HEK293 (cell line): ENCODE measurements around the gene FAM3C.

ENCODE experiments used
- CTCF ChIA-PET: fragments of 350-600 bp; formaldehyde crosslinking; extraction: SDS; loops from one replicate; lab custom pipeline; 2021; ENCODE audit warnings: antibody characterized with exemption; lab: Yijun Ruan, JAX
- POLR2A ChIA-PET: fragments of 300-600 bp; formaldehyde crosslinking; extraction: SDS; loops from one replicate; lab custom pipeline; 2020; ENCODE audit warnings: antibody characterized with exemption, inconsistent platforms; lab: Yijun Ruan, JAX
- H3K27ac ChIP-seq: fragments of 200-500 bp; sonication (Bioruptor generic); 2 replicates; pipeline ENCODE4 v1.5.1; 2014; ENCODE audit warnings: low read depth, low read length, control low read depth, inconsistent platforms; ENCODE audit errors: extremely low read depth
- H3K36me3 ChIP-seq, 2 experiments: fragments of 200-500 bp in 1 of 2; sonication (Bioruptor generic) in 1 of 2; 1 replicate in 1 of 2; 2 replicates in 1 of 2; pipeline ENCODE4 v1.5.1; 2014 to 2017; ENCODE audit warnings: inconsistent platforms in 2 of 2, low read length in 2 of 2; ENCODE audit not compliant: control insufficient read depth in 2 of 2, insufficient read depth in 1 of 2
- H3K4me1 ChIP-seq: fragments of 200-500 bp; sonication (Bioruptor generic); 2 replicates; pipeline ENCODE4 v1.5.1; 2014; ENCODE audit warnings: mild to moderate bottlenecking, low read length, inconsistent platforms; ENCODE audit not compliant: control insufficient read depth, insufficient read depth
- H3K4me3 ChIP-seq: 2 replicates; pipeline ENCODE4 v1.5.1; 2011; ENCODE audit warnings: low read depth, mild to moderate bottlenecking, control low read depth, low read length, moderate library complexity
- H3K9me3 ChIP-seq: fragments of 200-500 bp; sonication (Bioruptor generic); 2 replicates; pipeline ENCODE4 v1.5.1; 2014; ENCODE audit warnings: low read depth, low read length, inconsistent platforms; ENCODE audit not compliant: control insufficient read depth, insufficient read depth
- EGR2 ChIP-seq: fragments of 450-650 bp; formaldehyde crosslinking; IDR thresholded peaks from 2 replicates; pipeline ENCODE4 v1.5.1; 2016; ENCODE audit warnings: low read depth, missing biosample characterization, missing genetic modification characterization
- GLIS1 ChIP-seq: fragments of 450-650 bp; formaldehyde crosslinking; IDR thresholded peaks from 2 replicates; pipeline ENCODE4 v1.5.1; 2016; ENCODE audit warnings: missing biosample characterization, missing genetic modification characterization
- GLIS2 ChIP-seq: fragments of 450-650 bp; formaldehyde crosslinking; IDR thresholded peaks from 2 replicates; pipeline ENCODE4 v1.5.1; 2016; ENCODE audit warnings: missing biosample characterization, missing genetic modification characterization
- KLF9 ChIP-seq: fragments of 450-650 bp; formaldehyde crosslinking; IDR thresholded peaks from 2 replicates; pipeline ENCODE4 v1.5.1; 2016; ENCODE audit warnings: missing biosample characterization, missing genetic modification characterization, low read depth
- SP2 ChIP-seq: fragments of 450-650 bp; formaldehyde crosslinking; IDR thresholded peaks from 2 replicates; pipeline ENCODE4 v1.5.1; 2016; ENCODE audit warnings: missing biosample characterization, missing genetic modification characterization
- ZBTB48 ChIP-seq: fragments of 450-650 bp; formaldehyde crosslinking; IDR thresholded peaks from 2 replicates; pipeline ENCODE4 v1.5.1; 2016; ENCODE audit warnings: missing biosample characterization, missing genetic modification characterization
- ZNF138 ChIP-seq: fragments of 450-650 bp; formaldehyde crosslinking; IDR thresholded peaks from 2 replicates; pipeline ENCODE4 v1.5.1; 2016; ENCODE audit warnings: missing biosample characterization, missing genetic modification characterization, borderline replicate concordance
- ZNF2 ChIP-seq: fragments of 450-650 bp; formaldehyde crosslinking; IDR thresholded peaks from 2 replicates; pipeline ENCODE4 v1.5.1; 2016; ENCODE audit warnings: missing biosample characterization, missing genetic modification characterization
- ZNF324 ChIP-seq: fragments of 450-650 bp; formaldehyde crosslinking; IDR thresholded peaks from 2 replicates; pipeline ENCODE4 v1.5.1; 2016; ENCODE audit warnings: missing biosample characterization, missing genetic modification characterization
- ZNF341 ChIP-seq: fragments of 450-650 bp; formaldehyde crosslinking; IDR thresholded peaks from 2 replicates; pipeline ENCODE4; 2016; ENCODE audit warnings: low read depth, missing biosample characterization, missing genetic modification characterization
- ZNF521 ChIP-seq: fragments of 450-650 bp; formaldehyde crosslinking; IDR thresholded peaks from 2 replicates; pipeline ENCODE4 v1.5.1; 2017; ENCODE audit warnings: missing biosample characterization, mild to moderate bottlenecking, missing genetic modification characterization
- ZNF549 ChIP-seq: fragments of 450-650 bp; IDR thresholded peaks from 2 replicates; pipeline ENCODE4 v1.5.1; 2018; ENCODE audit warnings: missing biosample characterization, missing genetic modification characterization, mild to moderate bottlenecking, inconsistent platforms, moderate library complexity
- ZNF660 ChIP-seq: fragments of 450-650 bp; IDR thresholded peaks from 2 replicates; pipeline ENCODE4 v1.5.1; 2018; ENCODE audit warnings: missing biosample characterization, mild to moderate bottlenecking, missing genetic modification characterization
- TF ChIP-seq, protein P1 (sequence below): fragments of 450-650 bp; formaldehyde crosslinking; IDR thresholded peaks from 2 replicates; pipeline ENCODE4 v1.5.1; 2017; ENCODE audit warnings: missing biosample characterization, mild to moderate bottlenecking, missing genetic modification characterization, moderate library complexity
- TF ChIP-seq, protein P2 (sequence below): fragments of 450-650 bp; formaldehyde crosslinking; IDR thresholded peaks from 2 replicates; pipeline ENCODE4 v1.5.1; 2016; ENCODE audit warnings: missing biosample characterization, missing genetic modification characterization
- TF ChIP-seq, protein P3 (sequence below): fragments of 450-650 bp; formaldehyde crosslinking; IDR thresholded peaks from 2 replicates; pipeline ENCODE4 v1.5.1; 2017; ENCODE audit warnings: missing biosample characterization, missing genetic modification characterization
- TF ChIP-seq, protein P4 (sequence below): fragments of 450-650 bp; formaldehyde crosslinking; optimal IDR thresholded peaks from 2 replicates; pipeline ENCODE3; 2016; ENCODE audit warnings: missing biosample characterization, mild to moderate bottlenecking, missing genetic modification characterization

The FAM3C gene

DNA sequence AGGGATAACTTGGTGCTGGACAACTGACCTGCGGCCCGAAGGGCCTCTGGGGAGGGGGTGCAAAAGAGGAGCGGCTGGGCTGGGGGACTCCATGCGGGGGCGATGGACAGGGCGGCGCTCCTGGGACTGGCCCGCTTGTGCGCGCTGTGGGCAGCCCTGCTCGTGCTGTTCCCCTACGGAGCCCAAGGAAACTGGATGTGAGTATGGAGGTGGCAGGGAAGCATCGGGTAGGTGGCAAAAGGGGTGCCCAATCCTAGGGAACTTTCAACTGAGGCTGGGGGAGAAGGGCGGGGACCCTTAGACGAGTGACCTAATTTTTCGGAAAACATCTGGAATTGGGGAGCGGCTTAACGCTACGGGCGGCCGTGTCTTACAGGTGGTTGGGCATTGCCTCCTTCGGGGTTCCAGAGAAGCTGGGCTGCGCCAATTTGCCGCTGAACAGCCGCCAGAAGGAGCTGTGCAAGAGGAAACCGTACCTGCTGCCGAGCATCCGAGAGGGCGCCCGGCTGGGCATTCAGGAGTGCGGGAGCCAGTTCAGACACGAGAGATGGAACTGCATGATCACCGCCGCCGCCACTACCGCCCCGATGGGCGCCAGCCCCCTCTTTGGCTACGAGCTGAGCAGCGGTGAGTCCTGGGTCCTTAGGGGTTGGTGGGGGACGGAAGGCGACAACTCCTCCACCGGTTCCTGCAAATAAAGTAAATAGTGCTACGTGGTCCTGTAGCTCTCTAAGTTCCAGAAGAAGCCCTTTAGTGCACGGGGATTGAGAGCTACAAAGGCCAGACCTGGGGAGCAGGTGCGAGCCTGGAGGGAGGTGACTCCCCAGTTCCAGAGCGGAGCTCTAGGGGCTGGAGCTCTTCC is 66.7 kb downstream of the FAM3C start (continued):
- no peak for TF ChIP-seq ZNF521 (tag by site-specific recombination)
- TF ChIP-seq EGR2 (tag by site-specific recombination): no peak
- TF ChIP-seq, protein P1, sequence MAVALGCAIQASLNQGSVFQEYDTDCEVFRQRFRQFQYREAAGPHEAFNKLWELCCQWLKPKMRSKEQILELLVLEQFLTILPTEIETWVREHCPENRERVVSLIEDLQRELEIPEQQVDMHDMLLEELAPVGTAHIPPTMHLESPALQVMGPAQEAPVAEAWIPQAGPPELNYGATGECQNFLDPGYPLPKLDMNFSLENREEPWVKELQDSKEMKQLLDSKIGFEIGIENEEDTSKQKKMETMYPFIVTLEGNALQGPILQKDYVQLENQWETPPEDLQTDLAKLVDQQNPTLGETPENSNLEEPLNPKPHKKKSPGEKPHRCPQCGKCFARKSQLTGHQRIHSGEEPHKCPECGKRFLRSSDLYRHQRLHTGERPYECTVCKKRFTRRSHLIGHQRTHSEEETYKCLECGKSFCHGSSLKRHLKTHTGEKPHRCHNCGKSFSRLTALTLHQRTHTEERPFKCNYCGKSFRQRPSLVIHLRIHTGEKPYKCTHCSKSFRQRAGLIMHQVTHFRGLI (tag by site-specific recombination): peak; percentile 96
- no peak for TF ChIP-seq ZNF549 (tag by site-specific recombination)

DNA sequence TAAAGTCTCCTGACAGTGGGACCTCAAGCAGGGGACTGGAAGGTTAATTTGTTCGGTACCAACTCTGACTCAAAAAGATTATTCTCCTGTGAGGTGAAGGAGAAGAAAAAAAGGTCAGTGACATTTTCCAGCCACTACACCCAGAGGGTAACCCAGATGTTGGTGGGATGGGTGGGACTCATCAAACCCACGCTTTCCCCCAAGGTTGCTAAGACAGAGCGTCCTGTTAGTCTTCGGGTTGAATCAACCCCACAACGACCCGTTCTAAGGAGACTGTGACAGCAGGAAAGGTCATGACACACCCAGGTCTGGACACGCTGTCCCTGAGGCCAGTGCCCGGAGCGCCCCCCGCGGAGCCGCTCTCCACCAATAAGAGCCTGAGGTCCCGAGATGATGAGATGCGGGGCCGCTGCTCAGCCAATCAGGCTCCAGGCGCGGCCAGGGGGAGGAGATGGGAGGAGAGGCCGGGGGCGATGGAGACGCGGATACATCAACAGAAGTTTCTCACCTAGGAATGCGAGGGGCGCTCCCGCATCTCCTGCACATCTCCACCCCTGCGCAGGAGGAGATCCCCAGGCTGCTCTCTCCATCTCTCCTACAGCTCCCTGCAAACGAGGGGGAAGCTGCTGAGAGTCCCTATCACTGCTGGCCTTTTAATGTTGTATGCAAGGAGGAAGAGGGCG is 67.5 kb downstream of the FAM3C start, which contains the start of gene WNT16:
Gene WNT16 (plus strand): TSS at position 493 of the 683 bp plus-strand sequence. CDS start 293 bp downstream, outside the sequence.
- CTCF ChIA-PET: interaction anchor here (1.2 to 1.3 kb wide), 2 partner anchors 16 to 109 kb away, joined by 3 to 5 read pairs; no protein-coding TSS in a partner anchor
- H3K4me1 ChIP-seq: peaks cover 3% of the 10 kb centered on the region; the same call in 1 of the 2 replicates
- H3K9me3 ChIP-seq: no peaks in the 10 kb centered on the region
- peak within 1 kb of the TSS; percentile 63 for H3K4me3 ChIP-seq
- no peak for TF ChIP-seq ZNF660
- TF ChIP-seq, protein P2, sequence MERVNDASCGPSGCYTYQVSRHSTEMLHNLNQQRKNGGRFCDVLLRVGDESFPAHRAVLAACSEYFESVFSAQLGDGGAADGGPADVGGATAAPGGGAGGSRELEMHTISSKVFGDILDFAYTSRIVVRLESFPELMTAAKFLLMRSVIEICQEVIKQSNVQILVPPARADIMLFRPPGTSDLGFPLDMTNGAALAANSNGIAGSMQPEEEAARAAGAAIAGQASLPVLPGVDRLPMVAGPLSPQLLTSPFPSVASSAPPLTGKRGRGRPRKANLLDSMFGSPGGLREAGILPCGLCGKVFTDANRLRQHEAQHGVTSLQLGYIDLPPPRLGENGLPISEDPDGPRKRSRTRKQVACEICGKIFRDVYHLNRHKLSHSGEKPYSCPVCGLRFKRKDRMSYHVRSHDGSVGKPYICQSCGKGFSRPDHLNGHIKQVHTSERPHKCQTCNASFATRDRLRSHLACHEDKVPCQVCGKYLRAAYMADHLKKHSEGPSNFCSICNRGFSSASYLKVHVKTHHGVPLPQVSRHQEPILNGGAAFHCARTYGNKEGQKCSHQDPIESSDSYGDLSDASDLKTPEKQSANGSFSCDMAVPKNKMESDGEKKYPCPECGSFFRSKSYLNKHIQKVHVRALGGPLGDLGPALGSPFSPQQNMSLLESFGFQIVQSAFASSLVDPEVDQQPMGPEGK (tag by site-specific recombination): peak; percentile 26; the same call in 1 of the 2 replicates
- no peak for TF ChIP-seq ZNF138 (tag by site-specific recombination)
- 0 out of 2 replicates have a peak, but pooled peaks have one; percentile 9 for TF ChIP-seq ZBTB48
- TF ChIP-seq, protein P3, sequence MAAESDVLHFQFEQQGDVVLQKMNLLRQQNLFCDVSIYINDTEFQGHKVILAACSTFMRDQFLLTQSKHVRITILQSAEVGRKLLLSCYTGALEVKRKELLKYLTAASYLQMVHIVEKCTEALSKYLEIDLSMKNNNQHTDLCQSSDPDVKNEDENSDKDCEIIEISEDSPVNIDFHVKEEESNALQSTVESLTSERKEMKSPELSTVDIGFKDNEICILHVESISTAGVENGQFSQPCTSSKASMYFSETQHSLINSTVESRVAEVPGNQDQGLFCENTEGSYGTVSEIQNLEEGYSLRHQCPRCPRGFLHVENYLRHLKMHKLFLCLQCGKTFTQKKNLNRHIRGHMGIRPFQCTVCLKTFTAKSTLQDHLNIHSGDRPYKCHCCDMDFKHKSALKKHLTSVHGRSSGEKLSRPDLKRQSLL (tag by site-specific recombination): peak; percentile 92
- TF ChIP-seq ZNF341: peak; percentile 32; the same call in 1 of the 2 replicates
- peak; percentile 71 for TF ChIP-seq SP2 (tag by site-specific recombination)
- TF ChIP-seq KLF9 (tag by site-specific recombination): 0 out of 2 replicates have a peak, but pooled peaks have one; percentile 23
- peak; percentile 61 for TF ChIP-seq GLIS1 (tag by site-specific recombination)
- no peak for TF ChIP-seq ZNF2
- 0 out of 2 replicates have a peak, but pooled peaks have one; percentile 34 for TF ChIP-seq GLIS2
- TF ChIP-seq ZNF324 (tag by site-specific recombination): no peak
- TF ChIP-seq, protein P4, sequence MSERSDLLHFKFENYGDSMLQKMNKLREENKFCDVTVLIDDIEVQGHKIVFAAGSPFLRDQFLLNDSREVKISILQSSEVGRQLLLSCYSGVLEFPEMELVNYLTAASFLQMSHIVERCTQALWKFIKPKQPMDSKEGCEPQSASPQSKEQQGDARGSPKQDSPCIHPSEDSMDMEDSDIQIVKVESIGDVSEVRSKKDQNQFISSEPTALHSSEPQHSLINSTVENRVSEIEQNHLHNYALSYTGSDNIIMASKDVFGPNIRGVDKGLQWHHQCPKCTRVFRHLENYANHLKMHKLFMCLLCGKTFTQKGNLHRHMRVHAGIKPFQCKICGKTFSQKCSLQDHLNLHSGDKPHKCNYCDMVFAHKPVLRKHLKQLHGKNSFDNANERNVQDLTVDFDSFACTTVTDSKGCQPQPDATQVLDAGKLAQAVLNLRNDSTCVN (tag by site-specific recombination): peak; percentile 32
- TF ChIP-seq, all 188 proteins: peak for 9
- Histone ChIP-seq H3K36me3 (no peaks in the 10 kb centered on the region), H3K27ac (peak within 1 kb of the TSS; percentile 57; the same call in 1 of the 2 replicates)
- POLR2A ChIA-PET: no interaction called here
